Spinal cord (tissue), 10 donors: ENCODE data around the gene SFTPB. TPM values are rescaled to one million over a fixed set of nuclear protein-coding genes. Genes with fewer than 3 reads are reported as not detected.

Source experiments
- DNase-seq, 6 donors: peaks; one replicate each; pipeline versions ENCODE4 v3.0.0 to v3.0.0-alpha.2; 2013 to 2015; ENCODE audit warnings: low spot score in 6 of 6, low read depth in 4 of 6
- H3K27ac ChIP-seq: one replicate; pipeline ENCODE4 v1.5.1; 2013; ENCODE audit warnings: low read depth, low read length, control low read depth
- H3K27me3 ChIP-seq: one replicate; pipeline ENCODE4 v1.6.1; 2013; ENCODE audit warnings: low read length; ENCODE audit not compliant: control insufficient read depth, insufficient read depth
- H3K36me3 ChIP-seq: one replicate; pipeline ENCODE4 v1.6.1; 2013; ENCODE audit warnings: low read length; ENCODE audit not compliant: control insufficient read depth, insufficient read depth
- H3K4me1 ChIP-seq: one replicate; pipeline ENCODE4 v1.6.1; 2013; ENCODE audit warnings: low read length; ENCODE audit not compliant: control insufficient read depth, insufficient read depth
- H3K4me3 ChIP-seq: one replicate; pipeline ENCODE4 v1.5.1; 2013; ENCODE audit warnings: low read depth, low read length, control low read depth
- H3K9me3 ChIP-seq: one replicate; pipeline ENCODE4 v1.6.1; 2013; ENCODE audit warnings: low read length; ENCODE audit not compliant: control insufficient read depth, insufficient read depth
- WGBS: methylation state at CpG from one replicate; pipeline ENCODE4 v1.1.5; 2013; ENCODE audit warnings: missing lambda C conversion rate; ENCODE audit not compliant: insufficient coverage; 5-methylcytosine and 5-hydroxymethylcytosine counted together
- polyA plus RNA-seq, 2 donors: library from polyadenylated mRNA; unstranded; fragments of 120-200 nt; gene quantifications; one replicate each; pipeline ENCODE4 v1.2.1, GENCODE V29; 2013; ENCODE audit not compliant: insufficient read length in 2 of 2
- total RNA-seq, 2 donors: library from RNA; depleted of rRNA in 1 of 2; stranded (reverse); fragments of 120-200 nt in 1 of 2; fragments of >200 nt in 1 of 2; gene quantifications; one replicate each; pipeline versions ENCODE4 v1.2.3 to v1.2.4, GENCODE V29; 2013 to 2014
- donor health status: healthy.

SFTPB gene
- total and polyA plus RNA-seq, 4 donors: 0.12 TPM; not detected in 3

DNA sequence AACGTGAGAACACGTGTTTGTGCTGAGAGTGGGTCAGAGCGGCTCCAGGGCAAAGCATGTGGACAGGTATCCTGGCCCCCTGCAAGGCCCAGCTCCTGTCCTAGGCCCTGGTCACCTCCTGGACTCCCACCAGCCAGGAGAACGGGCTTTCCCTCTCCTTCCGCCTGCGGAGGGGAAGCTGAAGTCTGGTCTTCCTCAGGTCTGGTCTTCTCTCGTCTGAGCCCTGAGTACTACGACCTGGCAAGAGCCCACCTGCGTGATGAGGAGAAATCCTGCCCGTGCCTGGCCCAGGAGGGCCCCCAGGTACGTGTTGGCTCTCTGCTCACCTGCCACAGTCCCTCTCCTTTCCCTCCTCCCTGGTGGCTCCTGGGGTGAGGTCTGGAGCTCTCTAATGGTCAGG, 27.1 kb upstream of the SFTPB start:
- Histone ChIP-seq H3K27ac (no peak overlapping the region), H3K36me3 (peaks cover 2% of the 10 kb centered on the region), H3K27me3 (no peaks in the 10 kb centered on the region), H3K9me3 (no peaks in the 10 kb centered on the region), H3K4me1 (peaks cover 3% of the 10 kb centered on the region), H3K4me3 (no peak overlapping the region)
- no peak for DNase-seq
- WGBS: 90% methylated on average over 10 of the region's 11 CpGs

GRCh38 chr2:85694052-85695025, 26.3 kb upstream of the SFTPB start, which contains the start of gene GNLY:
Gene GNLY, plus strand, starts transcription at chr2:85694358. Its CDS starts 61 bp downstream, at chr2:85694419.
- 91% methylated on average over 11 of the region's 15 CpGs for WGBS
- no peaks in the 10 kb centered on the region for H3K9me3 ChIP-seq
- H3K27ac ChIP-seq: no peak within 1 kb of the TSS
- peaks cover 2% of the 10 kb centered on the region for H3K36me3 ChIP-seq
- no peaks in the 10 kb centered on the region for H3K27me3 ChIP-seq
- H3K4me3 ChIP-seq: no peak within 1 kb of the TSS
- DNase-seq: no peak
- H3K4me1 ChIP-seq: peaks cover 3% of the 10 kb centered on the region

DNA sequence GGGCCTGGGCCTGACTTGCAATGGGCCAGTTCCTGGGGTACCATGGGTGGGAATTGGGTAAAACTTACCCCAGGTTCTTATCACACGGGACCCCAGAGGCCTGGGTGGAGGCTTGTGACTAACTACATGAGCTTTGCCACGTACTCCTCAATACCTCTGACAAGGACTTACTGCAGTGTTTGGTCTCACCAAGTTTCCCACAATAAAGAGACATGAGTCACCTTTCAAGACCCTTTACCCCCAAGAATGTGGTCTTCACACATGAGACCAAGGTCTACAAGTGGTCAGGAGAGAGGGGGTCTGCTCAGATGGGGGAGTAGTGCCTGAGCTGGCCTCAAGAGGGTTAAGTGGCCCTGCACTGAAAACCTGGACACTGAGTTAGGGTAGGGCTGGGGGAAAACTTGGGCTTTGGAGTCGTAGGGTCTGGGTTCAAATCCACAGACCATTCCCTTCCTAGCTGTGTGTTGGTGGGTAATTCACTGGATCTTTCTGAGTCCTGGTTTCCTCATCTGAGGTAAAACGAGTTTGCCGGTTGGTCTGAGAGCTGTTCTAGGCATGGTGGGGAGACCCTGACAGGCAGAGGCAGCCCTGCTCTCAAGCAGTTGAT, 24.1 kb upstream of the SFTPB start:
- H3K36me3 ChIP-seq: peaks cover under 1% of the 10 kb centered on the region
- no peak overlapping the region for H3K4me3 ChIP-seq
- no peaks in the 10 kb centered on the region for H3K9me3 ChIP-seq
- no peaks in the 10 kb centered on the region for H3K27me3 ChIP-seq
- DNase-seq: no peak
- 89% methylated on average over 2 of the region's 5 CpGs for WGBS
- no peak overlapping the region for H3K27ac ChIP-seq
- H3K4me1 ChIP-seq: no peaks in the 10 kb centered on the region

DNA sequence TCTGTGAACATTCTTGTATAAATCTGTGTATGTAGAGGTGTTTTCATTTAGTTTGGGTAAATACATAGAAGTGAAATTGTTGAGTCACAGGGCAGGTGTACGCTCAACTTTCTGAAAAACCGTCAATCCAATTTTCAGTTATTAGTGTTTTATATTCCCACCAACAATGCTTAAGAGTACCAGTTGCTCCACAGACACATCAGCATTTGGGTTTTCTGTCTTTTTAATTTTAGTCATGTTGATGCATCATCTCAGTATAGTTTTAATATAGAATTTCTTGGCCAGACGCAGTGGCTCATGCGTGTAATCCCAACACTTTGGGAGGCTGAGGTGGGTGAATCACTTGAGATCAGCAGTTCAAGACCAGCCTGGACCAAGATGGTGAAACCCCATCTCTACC, 22.9 kb upstream of the SFTPB start:
- Histone ChIP-seq H3K36me3 (no peaks in the 10 kb centered on the region), H3K4me3 (no peak overlapping the region), H3K27ac (no peak overlapping the region), H3K27me3 (no peaks in the 10 kb centered on the region), H3K9me3 (no peaks in the 10 kb centered on the region), H3K4me1 (no peaks in the 10 kb centered on the region)
- WGBS: no CpG with 5 or more reads among the region's 4 CpGs
- no peak for DNase-seq

DNA sequence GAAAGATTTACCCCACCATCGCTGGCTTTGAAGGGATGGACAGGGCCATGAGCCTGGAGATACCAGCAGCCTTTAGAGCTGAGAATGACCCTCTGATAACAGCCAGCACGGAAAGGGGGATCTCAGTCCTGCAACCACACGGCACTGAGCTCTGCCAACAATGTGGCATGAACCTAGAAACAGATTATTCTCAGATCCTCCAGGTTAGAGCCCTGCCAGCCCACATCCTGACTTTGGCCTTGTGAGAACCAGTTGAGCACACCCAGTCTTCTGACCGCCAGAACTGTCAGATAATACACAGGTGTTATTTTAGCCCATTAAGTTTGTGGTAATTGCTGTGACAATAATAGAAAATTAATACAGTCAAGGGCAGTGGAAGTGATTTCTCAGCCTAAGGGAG, 16.8 kb upstream of the SFTPB start:
- DNase-seq: no peak
- WGBS: 78% methylated on average over 3 of the region's 4 CpGs
- no peaks in the 10 kb centered on the region for H3K9me3 ChIP-seq
- no peak overlapping the region for H3K4me3 ChIP-seq
- H3K27ac ChIP-seq: no peak overlapping the region
- no peaks in the 10 kb centered on the region for H3K4me1 ChIP-seq
- H3K36me3 ChIP-seq: no peaks in the 10 kb centered on the region
- no peaks in the 10 kb centered on the region for H3K27me3 ChIP-seq

GRCh38 chr2:85684380-85684779, 16.4 kb upstream of the SFTPB start:
- Histone ChIP-seq H3K27me3 (no peaks in the 10 kb centered on the region), H3K4me1 (peaks cover 1% of the 10 kb centered on the region), H3K4me3 (no peak overlapping the region), H3K36me3 (no peaks in the 10 kb centered on the region), H3K27ac (no peak overlapping the region), H3K9me3 (no peaks in the 10 kb centered on the region)
- WGBS: 94% methylated on average over 4 of the region's 4 CpGs
- DNase-seq: no peak

- Histone ChIP-seq H3K27ac (no peak overlapping the region), H3K9me3 (no peaks in the 10 kb centered on the region), H3K4me1 (peaks cover 12% of the 10 kb centered on the region), H3K36me3 (no peaks in the 10 kb centered on the region), H3K27me3 (no peaks in the 10 kb centered on the region), H3K4me3 (no peak overlapping the region)
- WGBS: 80% methylated on average over 2 of the region's 5 CpGs
- no peak for DNase-seq
Measured at GRCh38 chr2:85682378-85682777, 14.4 kb upstream of the SFTPB start.

DNA sequence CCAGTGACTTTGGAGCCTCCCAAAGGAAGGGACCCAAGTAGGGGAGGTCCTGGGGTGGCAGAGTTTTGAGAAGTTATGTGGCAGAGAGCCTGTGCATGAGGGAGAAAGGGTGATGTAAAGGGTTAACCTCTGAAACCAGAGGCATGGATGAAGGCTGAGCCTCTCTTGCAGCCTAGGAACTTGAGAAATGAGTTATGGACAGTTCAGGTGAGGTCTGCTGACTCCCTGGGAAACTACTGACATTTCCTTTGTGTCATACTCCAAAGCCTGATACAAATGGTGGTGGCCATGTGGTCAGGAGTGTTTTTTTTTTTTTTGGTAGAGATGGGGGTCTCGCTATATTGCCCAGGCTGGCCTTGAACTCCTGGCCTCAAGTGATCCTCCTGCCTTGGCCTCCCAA, 13.8 kb upstream of the SFTPB start:
- no peaks in the 10 kb centered on the region for H3K27me3 ChIP-seq
- 100% methylated on average over 1 of the region's 1 CpG for WGBS
- no peak overlapping the region for H3K27ac ChIP-seq
- DNase-seq: no peak
- no peaks in the 10 kb centered on the region for H3K36me3 ChIP-seq
- no peak overlapping the region for H3K4me3 ChIP-seq
- H3K4me1 ChIP-seq: peaks cover 12% of the 10 kb centered on the region
- H3K9me3 ChIP-seq: no peaks in the 10 kb centered on the region

DNA sequence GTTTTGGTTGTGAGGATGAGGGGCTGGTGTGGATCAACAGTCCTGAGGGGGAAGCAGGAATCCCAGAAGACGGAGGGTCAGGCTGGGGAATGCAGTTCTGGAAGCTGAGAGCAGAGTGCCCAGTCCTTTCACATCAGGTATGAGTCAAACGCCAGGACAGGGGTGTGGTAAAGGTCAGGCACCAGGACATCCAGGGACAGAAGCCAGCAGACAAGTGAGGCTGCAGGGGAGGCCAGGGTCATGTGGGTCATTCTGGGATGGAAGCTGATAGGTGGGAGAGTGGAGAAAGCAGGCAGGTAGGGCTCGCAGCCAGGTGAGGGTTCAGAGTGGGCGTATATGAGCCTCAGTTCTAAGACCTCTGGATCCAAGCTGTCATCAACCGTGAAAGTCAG, 13.4 kb upstream of the SFTPB start:
- Histone ChIP-seq H3K36me3 (no peaks in the 10 kb centered on the region), H3K27me3 (no peaks in the 10 kb centered on the region), H3K27ac (no peak overlapping the region), H3K4me1 (peaks cover 12% of the 10 kb centered on the region), H3K9me3 (no peaks in the 10 kb centered on the region), H3K4me3 (no peak overlapping the region)
- no peak for DNase-seq
- 89% methylated on average over 5 of the region's 5 CpGs for WGBS
